HG03342 (cell line): Measurements from ENCODE around the gene RUFY2.
A peak's percentile ranks its signal among the peaks of the same experiment; 100 is the strongest.
"Not testable (repeated sequence)": the region's sequence is repeated elsewhere in the genome, so short reads cannot be mapped to it uniquely, and the experiment has no call there.

Experiments used
- ATAC-seq: cut with Tn5 transposase; IDR thresholded peaks from one replicate; pipeline ENCODE4 v1.9.1; 2021; ENCODE audit warnings: mild to moderate bottlenecking, moderate library complexity; ENCODE audit not compliant: unreplicated experiment

The RUFY2 gene, protein sequence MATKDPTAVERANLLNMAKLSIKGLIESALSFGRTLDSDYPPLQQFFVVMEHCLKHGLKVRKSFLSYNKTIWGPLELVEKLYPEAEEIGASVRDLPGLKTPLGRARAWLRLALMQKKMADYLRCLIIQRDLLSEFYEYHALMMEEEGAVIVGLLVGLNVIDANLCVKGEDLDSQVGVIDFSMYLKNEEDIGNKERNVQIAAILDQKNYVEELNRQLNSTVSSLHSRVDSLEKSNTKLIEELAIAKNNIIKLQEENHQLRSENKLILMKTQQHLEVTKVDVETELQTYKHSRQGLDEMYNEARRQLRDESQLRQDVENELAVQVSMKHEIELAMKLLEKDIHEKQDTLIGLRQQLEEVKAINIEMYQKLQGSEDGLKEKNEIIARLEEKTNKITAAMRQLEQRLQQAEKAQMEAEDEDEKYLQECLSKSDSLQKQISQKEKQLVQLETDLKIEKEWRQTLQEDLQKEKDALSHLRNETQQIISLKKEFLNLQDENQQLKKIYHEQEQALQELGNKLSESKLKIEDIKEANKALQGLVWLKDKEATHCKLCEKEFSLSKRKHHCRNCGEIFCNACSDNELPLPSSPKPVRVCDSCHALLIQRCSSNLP

GRCh38 chr10:68406815-68407548 lies at the start of gene RUFY2:
RUFY2 (minus strand) TSS chr10:68407277; CDS start chr10:68407189, 88 bp downstream.
- ATAC-seq = peak; percentile 93

DNA sequence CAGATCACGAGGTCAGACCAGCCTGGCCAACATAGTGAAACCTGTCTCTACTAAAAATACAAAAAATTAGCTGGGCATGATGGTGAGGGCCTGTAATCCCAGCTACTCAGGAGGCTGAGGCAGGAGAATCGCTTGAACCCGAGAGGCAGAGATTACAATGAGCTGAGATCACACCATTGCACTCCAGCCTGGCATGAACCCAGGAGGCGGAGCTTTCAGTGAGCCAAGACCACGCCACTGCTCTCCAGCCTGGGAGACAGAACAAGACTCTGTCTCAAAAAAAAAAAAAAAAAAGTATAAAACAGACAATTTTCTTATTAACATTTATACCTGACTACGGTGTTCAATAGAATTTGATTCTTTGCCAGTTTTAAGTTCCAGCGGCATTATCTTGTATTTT lies 42.6 kb upstream of the RUFY2 start:
- not testable (repeated sequence) for ATAC-seq

GRCh38 chr10:68446179-68446578 lies 39.1 kb upstream of the RUFY2 start:
- no peak for ATAC-seq

- ATAC-seq = no peak
Observed at GRCh38 chr10:68442971-68443370, 35.9 kb upstream of the RUFY2 start.

DNA sequence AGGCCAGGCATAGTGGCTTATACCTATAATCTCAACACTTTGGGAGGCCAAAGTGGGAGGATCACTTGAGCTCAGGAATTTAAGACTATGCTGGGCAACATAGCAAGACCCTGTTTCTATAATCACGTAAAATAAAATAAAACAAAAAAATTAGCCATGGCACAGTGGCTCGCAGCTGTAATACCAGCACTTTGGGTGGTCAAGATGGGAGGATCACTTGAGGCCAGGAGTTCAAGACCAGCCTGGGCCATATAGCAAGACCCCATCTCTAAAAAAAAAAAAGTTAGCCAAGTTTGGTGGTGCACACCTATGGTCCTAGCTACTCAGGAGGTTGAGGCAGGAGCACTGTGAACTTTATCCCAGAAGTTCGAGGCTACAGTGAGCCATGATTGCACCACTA lies 33.8 kb upstream of the RUFY2 start:
- no peak for ATAC-seq

DNA sequence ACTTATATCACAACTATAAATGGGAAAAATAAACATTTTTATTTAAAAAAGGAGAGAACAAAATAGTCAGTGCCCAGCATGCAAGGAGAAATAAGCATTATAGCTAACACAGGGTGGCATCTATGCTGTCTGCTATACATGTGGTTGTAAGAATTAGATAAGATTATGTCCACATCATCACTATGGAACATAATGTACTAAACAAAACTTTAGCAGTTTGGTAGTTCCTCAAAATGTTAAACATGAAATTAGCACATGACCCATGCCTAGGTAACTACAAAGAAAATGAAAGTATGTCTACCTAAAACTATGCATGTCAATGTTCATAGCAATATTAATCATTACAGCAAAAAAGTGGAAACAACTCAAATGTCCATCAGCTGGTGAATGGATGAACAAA lies 28.7 kb upstream of the RUFY2 start:
- no peak for ATAC-seq

DNA sequence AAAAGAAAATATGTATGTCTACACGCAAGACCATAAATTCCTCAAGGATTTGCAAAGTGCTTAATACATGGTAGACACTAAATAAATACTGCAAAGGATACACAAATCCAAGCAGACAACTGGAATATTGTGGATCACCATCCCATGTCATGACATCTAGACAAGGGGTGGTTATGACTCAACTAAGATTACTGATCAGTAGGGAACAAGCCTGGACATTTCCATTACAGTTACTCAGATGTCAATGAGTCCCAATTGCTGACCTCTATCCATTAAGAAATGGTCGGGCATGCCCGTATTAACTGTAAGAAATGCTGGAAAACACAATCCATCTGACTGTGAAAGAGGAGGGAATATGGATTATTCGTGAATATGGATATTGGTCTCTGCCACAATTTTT lies 27.6 kb upstream of the RUFY2 start:
- no peak for ATAC-seq

DNA sequence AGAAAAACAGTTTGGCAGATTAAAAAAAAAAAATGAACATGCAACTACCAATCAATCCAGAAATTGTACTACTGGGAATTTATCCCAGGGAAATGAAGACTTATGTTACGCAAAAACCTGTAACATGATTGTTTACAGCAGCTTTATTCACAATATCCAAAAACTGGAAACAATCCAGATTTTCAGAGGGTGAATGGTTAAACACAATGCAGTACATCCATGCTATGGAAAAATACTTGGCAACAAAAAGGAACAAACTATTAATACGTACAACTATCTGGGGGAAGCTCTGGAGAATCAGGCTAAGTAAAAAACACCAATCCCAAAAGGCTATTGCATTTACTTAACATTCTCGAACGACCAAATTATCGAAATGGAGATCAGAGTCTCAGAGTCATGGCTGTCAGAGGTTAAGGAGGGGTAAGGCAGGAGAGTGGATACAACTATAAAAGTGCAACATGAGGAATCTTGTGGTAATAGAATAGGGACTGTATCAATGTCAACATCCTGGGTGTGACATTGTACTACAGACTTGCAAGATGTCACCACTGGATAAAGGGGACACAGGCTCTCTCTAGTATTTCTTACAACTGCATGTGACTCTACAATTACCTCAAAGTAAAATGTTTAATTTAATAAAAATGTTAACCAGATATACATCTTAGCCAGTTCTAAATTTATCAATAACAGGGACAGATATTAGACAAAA lies 21.5 kb upstream of the RUFY2 start:
- no peak for ATAC-seq

DNA sequence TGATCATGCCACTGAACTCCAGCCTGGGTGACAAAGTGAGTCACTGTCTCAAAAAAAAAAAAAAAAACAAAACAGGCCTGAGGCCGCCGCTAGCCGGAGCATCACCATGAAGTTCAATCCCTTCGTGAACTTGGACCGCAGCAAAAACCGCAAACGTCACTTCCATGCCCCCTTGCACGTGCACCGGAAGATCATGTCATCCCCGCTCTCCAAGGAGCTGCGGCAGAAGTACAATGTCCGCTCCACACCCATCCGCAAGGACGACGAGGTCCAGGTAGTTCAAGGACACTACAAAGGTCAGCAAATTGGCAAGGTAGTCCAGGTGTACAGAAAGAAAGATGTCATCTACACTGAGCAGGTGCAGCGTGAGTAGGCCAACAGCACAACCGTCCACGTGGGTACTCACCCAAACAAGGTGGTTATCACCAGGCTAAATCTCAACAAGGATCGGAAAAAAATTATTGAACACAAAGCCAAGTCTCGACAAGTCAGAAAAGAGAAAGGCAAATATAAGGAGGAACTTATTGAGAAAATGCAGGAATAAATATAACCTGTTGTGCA lies 17.5 kb upstream of the RUFY2 start:
- no peak for ATAC-seq

- no peak for ATAC-seq
Observed at GRCh38 chr10:68423522-68423921, 16.4 kb upstream of the RUFY2 start.

DNA sequence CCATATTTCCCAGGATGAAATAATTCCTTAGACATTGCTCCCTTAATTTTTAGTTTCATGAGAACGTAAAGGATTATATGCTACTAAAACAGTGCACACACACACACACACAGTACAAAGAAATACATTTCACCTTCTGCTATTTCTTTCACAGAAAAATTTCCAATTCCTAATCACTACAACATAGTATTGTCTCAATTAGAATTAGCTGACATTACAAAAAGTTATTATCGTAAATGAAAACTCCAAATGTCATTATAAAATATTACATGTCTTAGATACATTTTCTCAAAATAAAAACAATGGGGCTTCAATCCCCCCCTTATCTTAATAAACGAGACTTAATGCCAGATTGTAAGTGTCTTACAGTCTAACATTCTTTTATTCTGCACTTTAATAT lies 12.3 kb upstream of the RUFY2 start:
- ATAC-seq = no peak

GRCh38 chr10:68408898-68409518 lies 1.9 kb upstream of the RUFY2 start:
- ATAC-seq = no peak

- peak; percentile 34 for ATAC-seq
Observed at GRCh38 chr10:68406111-68406814, 814 bp downstream of the RUFY2 start.

GRCh38 chr10:68403701-68404100 lies 3.4 kb downstream of the RUFY2 start:
- ATAC-seq = no peak

DNA sequence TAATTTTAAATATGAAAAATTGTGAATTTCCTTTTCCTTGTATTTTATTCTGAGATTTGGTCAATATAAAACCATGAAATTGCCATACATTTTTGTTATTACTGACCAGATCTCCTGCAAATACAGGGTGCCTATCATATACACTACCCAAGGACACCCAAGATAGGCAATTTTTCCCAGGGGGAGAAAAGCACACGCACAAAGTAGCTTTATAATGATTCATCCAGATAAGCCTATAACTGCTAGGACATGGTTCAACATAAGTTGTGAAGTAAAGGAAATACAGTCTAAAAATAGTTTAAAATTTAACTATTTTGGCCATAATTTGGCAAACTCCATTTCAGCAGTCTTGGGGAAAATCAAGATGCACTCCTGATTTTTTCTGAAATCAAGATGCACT lies 4.8 kb downstream of the RUFY2 start:
- no peak for ATAC-seq

DNA sequence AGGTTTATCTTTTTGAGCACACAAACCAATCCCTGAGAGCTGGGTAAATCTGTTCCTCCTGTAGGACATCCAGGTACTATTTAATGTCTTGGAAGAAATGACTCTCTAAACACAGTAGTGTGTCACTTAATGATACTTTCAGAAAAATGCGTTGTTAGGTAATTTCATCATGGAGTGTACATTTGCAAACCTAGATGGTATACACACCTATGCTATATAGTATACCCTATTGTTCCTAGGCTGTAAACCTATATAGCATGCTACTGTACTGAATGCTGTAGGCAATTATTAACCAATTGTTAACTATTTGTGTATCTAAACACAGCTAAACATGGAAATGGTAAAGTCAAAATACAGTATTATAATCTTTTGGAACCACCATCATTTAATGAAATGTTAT lies 10.1 kb downstream of the RUFY2 start:
- no peak for ATAC-seq

GRCh38 chr10:68385740-68386139 lies 21.3 kb downstream of the RUFY2 start:
- ATAC-seq = no peak

GRCh38 chr10:68371604-68372003 lies 35.5 kb downstream of the RUFY2 start:
- no peak for ATAC-seq

GRCh38 chr10:68367121-68367520 lies 40.0 kb downstream of the RUFY2 start:
- ATAC-seq = no peak

GRCh38 chr10:68366600-68366999 lies 40.5 kb downstream of the RUFY2 start:
- no peak for ATAC-seq
